H1 (cell line): ENCODE measurements around the gene RERE. TPM values are rescaled to one million over a fixed set of nuclear protein-coding genes. Genes with fewer than 3 reads are reported as not detected.
A peak's percentile ranks its signal among the peaks of the same experiment; 100 is the strongest.

Source experiments
- ASH2L ChIP-seq: fragments of 200-600, 300-600 bp; sonication (generic); IDR thresholded peaks from one replicate; pipeline ENCODE4 v1.7.1; 2017; ENCODE audit warnings: low read length
- BACH1 ChIP-seq: IDR thresholded peaks from 2 replicates; pipeline ENCODE4 v1.6.1; 2012; ENCODE audit warnings: low read length, improper control_type of control experiment
- BCL11A ChIP-seq, 2 experiments: IDR thresholded peaks; one replicate each; pipeline ENCODE4 v1.6.1; 2011; ENCODE audit warnings: low read depth in 2 of 2, low read length in 2 of 2, mild to moderate bottlenecking in 2 of 2
- BRCA1 ChIP-seq: IDR thresholded peaks from 2 replicates; pipeline ENCODE4 v1.6.1; 2012; ENCODE audit warnings: low read depth, low read length, improper control_type of control experiment
- CBX8 ChIP-seq: fragments of 300-800, 300-1000 bp; sonication (generic); IDR thresholded peaks from 2 replicates; pipeline ENCODE4 v1.7.1; 2016; ENCODE audit warnings: low read depth, low read length, borderline replicate concordance
- CHD2 ChIP-seq: IDR thresholded peaks from 2 replicates; pipeline ENCODE4 v1.6.1; 2012; ENCODE audit warnings: low read length, improper control_type of control experiment
- CTBP2 ChIP-seq: IDR thresholded peaks from 2 replicates; pipeline ENCODE4 v1.7.0; 2011; ENCODE audit warnings: borderline replicate concordance, mild to moderate bottlenecking, moderate library complexity, mixed read lengths, low read length; ENCODE audit not compliant: insufficient read depth, insufficient read length
- CTCF ChIP-seq, 3 experiments: IDR thresholded peaks; 1 replicate in 2 of 3; 2 replicates in 1 of 3; pipeline versions ENCODE4 v1.5.1 to v1.6.1; 2011; ENCODE audit warnings: low read length in 3 of 3, mild to moderate bottlenecking in 3 of 3, inconsistent platforms in 2 of 3, low read depth in 1 of 3, moderate library complexity in 1 of 3; ENCODE audit not compliant: insufficient read depth in 1 of 3; ENCODE audit errors: control extremely low read depth in 1 of 3
- EP300 ChIP-seq, 2 experiments: IDR thresholded peaks; 1 replicate in 1 of 2; 2 replicates in 1 of 2; pipeline ENCODE4 v1.6.1; 2011 to 2012; ENCODE audit warnings: low read depth in 2 of 2, low read length in 2 of 2, mild to moderate bottlenecking in 2 of 2, borderline replicate concordance in 1 of 2, inconsistent platforms in 1 of 2, moderate library complexity in 1 of 2
- FOSL1 ChIP-seq: IDR thresholded peaks from 2 replicates; pipeline ENCODE4 v1.6.1; 2011; ENCODE audit warnings: mild to moderate bottlenecking, low read depth, low read length, moderate library complexity; ENCODE audit not compliant: insufficient read depth
- KDM5A ChIP-seq: fragments of 200-600 bp; IDR thresholded peaks from 2 replicates; pipeline ENCODE4 v1.7.1; 2012; ENCODE audit warnings: mild to moderate bottlenecking, low read length, inconsistent platforms, mixed read lengths
- POLR2AphosphoS5 ChIP-seq: IDR thresholded peaks from 2 replicates; pipeline ENCODE4 v1.6.1; 2011; ENCODE audit warnings: low read depth, low read length
- RNF2 ChIP-seq: fragments of 200-900, 300-1000 bp; sonication (generic); IDR thresholded peaks from 2 replicates; pipeline ENCODE4 v1.7.1; 2016; ENCODE audit warnings: borderline replicate concordance, low read depth, mild to moderate bottlenecking, antibody characterized with exemption, low read length; ENCODE audit not compliant: poor library complexity, severe bottlenecking; ENCODE audit errors: missing control alignments
- SAP30 ChIP-seq: fragments of 300-600 bp; sonication (generic); IDR thresholded peaks from 2 replicates; pipeline ENCODE4 v1.7.1; 2012; ENCODE audit warnings: low read length, moderate library complexity, mild to moderate bottlenecking, inconsistent platforms; ENCODE audit not compliant: insufficient read depth, insufficient replicate concordance
- SIX5 ChIP-seq: IDR thresholded peaks from 2 replicates; pipeline ENCODE4 v1.6.1; 2011; ENCODE audit warnings: mild to moderate bottlenecking, low read depth, low read length
- SP1 ChIP-seq: IDR thresholded peaks from 2 replicates; pipeline ENCODE4 v1.6.1; 2011; ENCODE audit warnings: low read depth, low read length
- SRF ChIP-seq: IDR thresholded peaks from 2 replicates; pipeline ENCODE4 v1.6.1; 2011; ENCODE audit warnings: mild to moderate bottlenecking, low read depth, low read length, moderate library complexity
- SUZ12 ChIP-seq: fragments of 200-600 bp; sonication (generic); IDR thresholded peaks from 2 replicates; pipeline ENCODE4 v1.6.1; 2012; ENCODE audit warnings: mild to moderate bottlenecking, inconsistent platforms, low read length, moderate library complexity, mixed read lengths
- USF2 ChIP-seq: IDR thresholded peaks from 2 replicates; pipeline ENCODE4 v1.6.1; 2011; ENCODE audit warnings: low read length, improper control_type of control experiment
- ZNF274 ChIP-seq: IDR thresholded peaks from 2 replicates; pipeline ENCODE4 v1.7.0; 2012; ENCODE audit warnings: low read length, borderline replicate concordance; ENCODE audit errors: extremely low read depth
- polyA plus RNA-seq, 7 experiments: library from polyadenylated mRNA; depleted of rRNA in 3 of 7; stranded (reverse) in 5 of 7; unstranded in 2 of 7; fragments of >200 nt in 5 of 7; fragments of 200-250 nt in 2 of 7; gene quantifications; 1 replicate in 5 of 7; 2 replicates in 1 of 7; 4 replicates in 1 of 7; pipeline versions ENCODE4 v1.2.1 to v1.2.3, GENCODE V29; 2011 to 2013; ENCODE audit warnings: missing spikeins in 2 of 7, mixed read lengths in 2 of 7
- total RNA-seq: library from RNA; stranded (reverse); fragmentation: NEBNext Ultra II Directional; extraction: Animal tissue kit (Norgen Biotek cat#: 25700); gene quantifications from 2 replicates; pipeline ENCODE4 v1.2.1, GENCODE V29; 2021

Gene RERE
- total and polyA plus RNA-seq, 2 of the 8 experiments (the other 6 are each of a cell fraction or from before 2014, with no cell fraction given), result 15.3 to 142 TPM

- peak in 1 of 3 experiments; percentile 9; a peak in 2 of 4 replicates for TF ChIP-seq CTCF (IDR thresholded peaks at IDR 0.05; ENCODE audit: control extremely low read depth in 1 of 3, insufficient read depth in 1 of 3, low read depth in 1 of 3, low read length in 3 of 3)
- TF ChIP-seq SAP30, result no peak
- TF ChIP-seq FOSL1, result no peak
- TF ChIP-seq SUZ12, result no peak
- no peak for TF ChIP-seq RNF2
- TF ChIP-seq SP1, result no peak
- TF ChIP-seq CBX8, result no peak
- no peak for TF ChIP-seq SIX5
- TF ChIP-seq KDM5A, result no peak
- no peak for TF ChIP-seq USF2
- no peak for TF ChIP-seq BCL11A (IDR thresholded peaks at IDR 0.05; ENCODE audit: low read depth in 2 of 2, low read length in 2 of 2)
- no peak for TF ChIP-seq BRCA1
- no peak for TF ChIP-seq CTBP2
- no peak for TF ChIP-seq EP300 (IDR thresholded peaks at IDR 0.05; ENCODE audit: borderline replicate concordance in 1 of 2, low read depth in 2 of 2, low read length in 2 of 2)
- TF ChIP-seq CHD2, result no peak
- TF ChIP-seq SRF, result no peak
- TF ChIP-seq ASH2L, result peak; percentile 60
- no peak for TF ChIP-seq ZNF274
- TF ChIP-seq BACH1, result no peak
- no peak for TF ChIP-seq POLR2AphosphoS5
Measured at GRCh38 chr1:8317647-8318381, 499.6 kb downstream of the RERE start, which contains the start of gene SLC45A1 (continued).
